ENCODE measurements around the gene ZNF778. TPM values are rescaled to one million over a fixed set of nuclear protein-coding genes. Genes with fewer than 3 reads are reported as not detected.

The ZNF778 gene
- total RNA-seq, 1 experiment from 2014 or later: 31.2 TPM

DNA sequence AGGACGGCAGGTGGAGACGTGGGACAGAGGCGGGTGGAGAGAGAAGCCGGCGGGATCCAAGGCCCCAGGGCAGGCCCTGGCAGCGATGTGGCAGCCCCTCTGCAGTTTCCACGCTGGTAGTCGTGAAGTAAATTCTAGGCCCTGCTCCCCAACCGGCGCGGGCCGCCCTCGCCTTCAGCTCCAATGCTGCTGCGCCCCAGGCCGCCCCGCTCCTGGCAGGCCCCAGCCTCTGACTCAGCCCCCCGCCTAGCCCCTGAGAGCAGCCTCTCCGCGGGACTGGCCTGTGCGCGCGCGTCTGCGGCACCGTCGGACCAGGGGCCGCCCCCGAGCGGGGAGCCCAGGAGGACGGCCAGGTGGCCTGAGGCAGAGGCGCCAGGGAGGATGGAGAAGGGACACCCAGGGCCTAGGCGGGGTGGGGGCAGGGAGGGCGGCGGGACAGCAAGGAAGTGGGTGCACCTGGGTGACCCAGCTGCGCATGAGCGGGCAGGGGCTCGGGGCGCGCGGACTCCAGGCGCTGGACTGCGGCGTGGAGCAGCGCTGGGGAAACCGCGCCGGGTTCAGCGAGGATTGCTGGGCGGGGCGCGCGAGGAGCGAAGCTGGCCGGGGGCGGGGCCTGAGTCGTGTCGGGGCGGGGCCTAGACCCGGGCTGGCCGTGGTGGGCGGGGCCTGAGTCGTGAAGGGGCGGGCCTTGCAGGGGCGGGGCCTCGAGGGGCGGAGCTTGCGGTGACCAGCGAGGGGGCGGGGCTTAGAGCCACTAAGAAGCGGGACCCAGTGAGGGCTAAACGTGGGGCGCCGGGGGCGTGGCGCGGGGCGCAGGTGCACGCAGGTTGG, 29.6 kb downstream of the ZNF778 start:
- CTCF ChIA-PET: interaction anchor here (0.6 to 1.9 kb wide), 9 partner anchors 10 to 328 kb away, joined by 3 to 17 read pairs (median 5); partner anchors contain the start of genes CDH15 and ZNF778
- TF ChIP-seq, protein P1, sequence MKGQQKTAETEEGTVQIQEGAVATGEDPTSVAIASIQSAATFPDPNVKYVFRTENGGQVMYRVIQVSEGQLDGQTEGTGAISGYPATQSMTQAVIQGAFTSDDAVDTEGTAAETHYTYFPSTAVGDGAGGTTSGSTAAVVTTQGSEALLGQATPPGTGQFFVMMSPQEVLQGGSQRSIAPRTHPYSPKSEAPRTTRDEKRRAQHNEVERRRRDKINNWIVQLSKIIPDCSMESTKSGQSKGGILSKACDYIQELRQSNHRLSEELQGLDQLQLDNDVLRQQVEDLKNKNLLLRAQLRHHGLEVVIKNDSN (CRISPR knock-in tag; IDR thresholded peaks at IDR 0.05): no peak
- TF ChIP-seq ZNF219 (CRISPR knock-in tag; IDR thresholded peaks at IDR 0.05; ENCODE audit: borderline replicate concordance) (no peak), ZNF671 (CRISPR knock-in tag; IDR thresholded peaks at IDR 0.05) (no peak), KAT7 (CRISPR knock-in tag; IDR thresholded peaks at IDR 0.05; ENCODE audit: borderline replicate concordance) (no peak), NR1H2 (CRISPR knock-in tag; IDR thresholded peaks at IDR 0.05) (no peak), CREM (CRISPR knock-in tag; IDR thresholded peaks at IDR 0.05) (no peak), MXD4 (CRISPR knock-in tag; IDR thresholded peaks at IDR 0.05; ENCODE audit: borderline replicate concordance) (no peak)
- TF ChIP-seq, protein P2, sequence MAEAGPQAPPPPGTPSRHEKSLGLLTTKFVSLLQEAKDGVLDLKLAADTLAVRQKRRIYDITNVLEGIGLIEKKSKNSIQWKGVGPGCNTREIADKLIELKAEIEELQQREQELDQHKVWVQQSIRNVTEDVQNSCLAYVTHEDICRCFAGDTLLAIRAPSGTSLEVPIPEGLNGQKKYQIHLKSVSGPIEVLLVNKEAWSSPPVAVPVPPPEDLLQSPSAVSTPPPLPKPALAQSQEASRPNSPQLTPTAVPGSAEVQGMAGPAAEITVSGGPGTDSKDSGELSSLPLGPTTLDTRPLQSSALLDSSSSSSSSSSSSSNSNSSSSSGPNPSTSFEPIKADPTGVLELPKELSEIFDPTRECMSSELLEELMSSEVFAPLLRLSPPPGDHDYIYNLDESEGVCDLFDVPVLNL (CRISPR knock-in tag; IDR thresholded peaks at IDR 0.05; ENCODE audit: borderline replicate concordance, low read depth): no peak
- TF ChIP-seq, protein P3, sequence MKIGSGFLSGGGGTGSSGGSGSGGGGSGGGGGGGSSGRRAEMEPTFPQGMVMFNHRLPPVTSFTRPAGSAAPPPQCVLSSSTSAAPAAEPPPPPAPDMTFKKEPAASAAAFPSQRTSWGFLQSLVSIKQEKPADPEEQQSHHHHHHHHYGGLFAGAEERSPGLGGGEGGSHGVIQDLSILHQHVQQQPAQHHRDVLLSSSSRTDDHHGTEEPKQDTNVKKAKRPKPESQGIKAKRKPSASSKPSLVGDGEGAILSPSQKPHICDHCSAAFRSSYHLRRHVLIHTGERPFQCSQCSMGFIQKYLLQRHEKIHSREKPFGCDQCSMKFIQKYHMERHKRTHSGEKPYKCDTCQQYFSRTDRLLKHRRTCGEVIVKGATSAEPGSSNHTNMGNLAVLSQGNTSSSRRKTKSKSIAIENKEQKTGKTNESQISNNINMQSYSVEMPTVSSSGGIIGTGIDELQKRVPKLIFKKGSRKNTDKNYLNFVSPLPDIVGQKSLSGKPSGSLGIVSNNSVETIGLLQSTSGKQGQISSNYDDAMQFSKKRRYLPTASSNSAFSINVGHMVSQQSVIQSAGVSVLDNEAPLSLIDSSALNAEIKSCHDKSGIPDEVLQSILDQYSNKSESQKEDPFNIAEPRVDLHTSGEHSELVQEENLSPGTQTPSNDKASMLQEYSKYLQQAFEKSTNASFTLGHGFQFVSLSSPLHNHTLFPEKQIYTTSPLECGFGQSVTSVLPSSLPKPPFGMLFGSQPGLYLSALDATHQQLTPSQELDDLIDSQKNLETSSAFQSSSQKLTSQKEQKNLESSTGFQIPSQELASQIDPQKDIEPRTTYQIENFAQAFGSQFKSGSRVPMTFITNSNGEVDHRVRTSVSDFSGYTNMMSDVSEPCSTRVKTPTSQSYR (CRISPR knock-in tag; IDR thresholded peaks at IDR 0.05): no peak
- TF ChIP-seq, protein P4, sequence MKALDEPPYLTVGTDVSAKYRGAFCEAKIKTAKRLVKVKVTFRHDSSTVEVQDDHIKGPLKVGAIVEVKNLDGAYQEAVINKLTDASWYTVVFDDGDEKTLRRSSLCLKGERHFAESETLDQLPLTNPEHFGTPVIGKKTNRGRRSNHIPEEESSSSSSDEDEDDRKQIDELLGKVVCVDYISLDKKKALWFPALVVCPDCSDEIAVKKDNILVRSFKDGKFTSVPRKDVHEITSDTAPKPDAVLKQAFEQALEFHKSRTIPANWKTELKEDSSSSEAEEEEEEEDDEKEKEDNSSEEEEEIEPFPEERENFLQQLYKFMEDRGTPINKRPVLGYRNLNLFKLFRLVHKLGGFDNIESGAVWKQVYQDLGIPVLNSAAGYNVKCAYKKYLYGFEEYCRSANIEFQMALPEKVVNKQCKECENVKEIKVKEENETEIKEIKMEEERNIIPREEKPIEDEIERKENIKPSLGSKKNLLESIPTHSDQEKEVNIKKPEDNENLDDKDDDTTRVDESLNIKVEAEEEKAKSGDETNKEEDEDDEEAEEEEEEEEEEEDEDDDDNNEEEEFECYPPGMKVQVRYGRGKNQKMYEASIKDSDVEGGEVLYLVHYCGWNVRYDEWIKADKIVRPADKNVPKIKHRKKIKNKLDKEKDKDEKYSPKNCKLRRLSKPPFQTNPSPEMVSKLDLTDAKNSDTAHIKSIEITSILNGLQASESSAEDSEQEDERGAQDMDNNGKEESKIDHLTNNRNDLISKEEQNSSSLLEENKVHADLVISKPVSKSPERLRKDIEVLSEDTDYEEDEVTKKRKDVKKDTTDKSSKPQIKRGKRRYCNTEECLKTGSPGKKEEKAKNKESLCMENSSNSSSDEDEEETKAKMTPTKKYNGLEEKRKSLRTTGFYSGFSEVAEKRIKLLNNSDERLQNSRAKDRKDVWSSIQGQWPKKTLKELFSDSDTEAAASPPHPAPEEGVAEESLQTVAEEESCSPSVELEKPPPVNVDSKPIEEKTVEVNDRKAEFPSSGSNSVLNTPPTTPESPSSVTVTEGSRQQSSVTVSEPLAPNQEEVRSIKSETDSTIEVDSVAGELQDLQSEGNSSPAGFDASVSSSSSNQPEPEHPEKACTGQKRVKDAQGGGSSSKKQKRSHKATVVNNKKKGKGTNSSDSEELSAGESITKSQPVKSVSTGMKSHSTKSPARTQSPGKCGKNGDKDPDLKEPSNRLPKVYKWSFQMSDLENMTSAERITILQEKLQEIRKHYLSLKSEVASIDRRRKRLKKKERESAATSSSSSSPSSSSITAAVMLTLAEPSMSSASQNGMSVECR (CRISPR knock-in tag; IDR thresholded peaks at IDR 0.05; ENCODE audit: borderline replicate concordance): peak; percentile 20; the same call in 1 of the 2 replicates
- TF ChIP-seq, protein P5, sequence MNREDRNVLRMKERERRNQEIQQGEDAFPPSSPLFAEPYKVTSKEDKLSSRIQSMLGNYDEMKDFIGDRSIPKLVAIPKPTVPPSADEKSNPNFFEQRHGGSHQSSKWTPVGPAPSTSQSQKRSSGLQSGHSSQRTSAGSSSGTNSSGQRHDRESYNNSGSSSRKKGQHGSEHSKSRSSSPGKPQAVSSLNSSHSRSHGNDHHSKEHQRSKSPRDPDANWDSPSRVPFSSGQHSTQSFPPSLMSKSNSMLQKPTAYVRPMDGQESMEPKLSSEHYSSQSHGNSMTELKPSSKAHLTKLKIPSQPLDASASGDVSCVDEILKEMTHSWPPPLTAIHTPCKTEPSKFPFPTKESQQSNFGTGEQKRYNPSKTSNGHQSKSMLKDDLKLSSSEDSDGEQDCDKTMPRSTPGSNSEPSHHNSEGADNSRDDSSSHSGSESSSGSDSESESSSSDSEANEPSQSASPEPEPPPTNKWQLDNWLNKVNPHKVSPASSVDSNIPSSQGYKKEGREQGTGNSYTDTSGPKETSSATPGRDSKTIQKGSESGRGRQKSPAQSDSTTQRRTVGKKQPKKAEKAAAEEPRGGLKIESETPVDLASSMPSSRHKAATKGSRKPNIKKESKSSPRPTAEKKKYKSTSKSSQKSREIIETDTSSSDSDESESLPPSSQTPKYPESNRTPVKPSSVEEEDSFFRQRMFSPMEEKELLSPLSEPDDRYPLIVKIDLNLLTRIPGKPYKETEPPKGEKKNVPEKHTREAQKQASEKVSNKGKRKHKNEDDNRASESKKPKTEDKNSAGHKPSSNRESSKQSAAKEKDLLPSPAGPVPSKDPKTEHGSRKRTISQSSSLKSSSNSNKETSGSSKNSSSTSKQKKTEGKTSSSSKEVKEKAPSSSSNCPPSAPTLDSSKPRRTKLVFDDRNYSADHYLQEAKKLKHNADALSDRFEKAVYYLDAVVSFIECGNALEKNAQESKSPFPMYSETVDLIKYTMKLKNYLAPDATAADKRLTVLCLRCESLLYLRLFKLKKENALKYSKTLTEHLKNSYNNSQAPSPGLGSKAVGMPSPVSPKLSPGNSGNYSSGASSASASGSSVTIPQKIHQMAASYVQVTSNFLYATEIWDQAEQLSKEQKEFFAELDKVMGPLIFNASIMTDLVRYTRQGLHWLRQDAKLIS (CRISPR knock-in tag; IDR thresholded peaks at IDR 0.05; ENCODE audit: borderline replicate concordance): no peak
- TF ChIP-seq, protein P6, sequence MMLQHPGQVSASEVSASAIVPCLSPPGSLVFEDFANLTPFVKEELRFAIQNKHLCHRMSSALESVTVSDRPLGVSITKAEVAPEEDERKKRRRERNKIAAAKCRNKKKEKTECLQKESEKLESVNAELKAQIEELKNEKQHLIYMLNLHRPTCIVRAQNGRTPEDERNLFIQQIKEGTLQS (CRISPR knock-in tag; conservative IDR thresholded peaks at IDR 0.05): no peak
- TF ChIP-seq, protein P7, sequence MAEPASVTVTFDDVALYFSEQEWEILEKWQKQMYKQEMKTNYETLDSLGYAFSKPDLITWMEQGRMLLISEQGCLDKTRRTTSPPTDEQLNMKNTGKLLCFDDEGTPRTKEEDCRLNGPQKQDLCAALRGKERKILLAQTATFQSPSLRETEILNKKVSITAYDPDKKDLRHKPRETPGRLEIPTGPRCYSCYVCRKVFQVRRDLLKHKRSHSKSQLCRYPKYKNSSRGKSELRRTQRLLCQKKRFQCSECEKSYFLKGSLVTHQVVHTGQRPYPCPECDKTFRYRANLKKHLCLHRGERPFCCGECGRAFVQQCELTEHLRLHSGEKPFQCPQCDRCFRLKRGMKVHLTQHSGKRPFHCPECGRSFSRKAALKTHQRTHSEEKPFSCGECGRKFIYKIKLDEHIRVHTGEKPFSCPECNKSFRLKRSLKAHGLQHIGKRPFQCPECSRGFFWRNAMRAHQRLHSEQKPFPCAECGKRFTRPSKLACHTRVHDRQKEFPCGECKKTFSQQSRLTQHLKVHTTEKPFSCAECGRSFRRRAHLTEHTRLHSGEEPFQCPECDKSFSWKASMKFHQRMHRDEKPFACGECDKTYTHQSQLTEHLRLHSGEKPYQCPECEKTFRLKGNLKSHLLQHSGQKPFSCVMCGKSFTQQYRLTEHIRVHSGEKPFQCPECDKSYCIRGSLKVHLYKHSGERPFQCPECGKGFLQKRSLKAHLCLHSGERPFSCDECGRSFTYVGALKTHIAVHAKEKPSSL (CRISPR knock-in tag; conservative IDR thresholded peaks at IDR 0.05): no peak
- TF ChIP-seq, protein P8, sequence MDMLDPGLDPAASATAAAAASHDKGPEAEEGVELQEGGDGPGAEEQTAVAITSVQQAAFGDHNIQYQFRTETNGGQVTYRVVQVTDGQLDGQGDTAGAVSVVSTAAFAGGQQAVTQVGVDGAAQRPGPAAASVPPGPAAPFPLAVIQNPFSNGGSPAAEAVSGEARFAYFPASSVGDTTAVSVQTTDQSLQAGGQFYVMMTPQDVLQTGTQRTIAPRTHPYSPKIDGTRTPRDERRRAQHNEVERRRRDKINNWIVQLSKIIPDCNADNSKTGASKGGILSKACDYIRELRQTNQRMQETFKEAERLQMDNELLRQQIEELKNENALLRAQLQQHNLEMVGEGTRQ (CRISPR knock-in tag; IDR thresholded peaks at IDR 0.05): 0 out of 2 replicates have a peak, but pooled peaks have one; percentile 10
- TF ChIP-seq, protein P9, sequence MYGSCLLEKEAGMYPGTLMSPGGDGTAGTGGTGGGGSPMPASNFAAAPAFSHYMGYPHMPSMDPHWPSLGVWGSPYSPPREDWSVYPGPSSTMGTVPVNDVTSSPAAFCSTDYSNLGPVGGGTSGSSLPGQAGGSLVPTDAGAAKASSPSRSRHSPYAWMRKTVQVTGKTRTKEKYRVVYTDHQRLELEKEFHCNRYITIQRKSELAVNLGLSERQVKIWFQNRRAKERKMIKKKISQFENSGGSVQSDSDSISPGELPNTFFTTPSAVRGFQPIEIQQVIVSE (CRISPR knock-in tag; IDR thresholded peaks at IDR 0.05; ENCODE audit: borderline replicate concordance): no peak

More for the DNA sequence above, 29.6 kb downstream of the ZNF778 start:
- H3K4me1 Mint-ChIP-seq: no peaks in the 10 kb centered on the region
- peak overlapping the region; percentile 66 for H3K4me3 Mint-ChIP-seq
- POLR2A ChIA-PET: interaction anchor here (0.6 to 1.1 kb wide), 5 partner anchors 18 to 327 kb away, joined by 3 to 5 read pairs (median 3); no protein-coding TSS in a partner anchor
- peak; percentile 90 for ATAC-seq
- peaks cover 11% of the 10 kb centered on the region for H3K9me3 Mint-ChIP-seq
- H3K36me3 Mint-ChIP-seq: peaks cover 8% of the 10 kb centered on the region
- H3K27me3 Mint-ChIP-seq (ENCODE audit: low read depth): peaks cover 39% of the 10 kb centered on the region
- DNase-seq (ENCODE audit: low spot score): peak; percentile 92
- no peak overlapping the region for H3K27ac Mint-ChIP-seq
